K562 (cell line): ENCODE results near the gene TTN. TPM values are rescaled to one million over a fixed set of nuclear protein-coding genes. Genes with fewer than 3 reads are reported as not detected.

Source experiments
- ATAC-seq: fragments of 200-7000 bp; cut with Tn5 transposase; 3 replicates; pipeline ENCODE4 v1.9.1; 2020; ENCODE audit warnings: moderate library complexity
- BruUV-seq: library from RNA; stranded (reverse); fragments of 400-500 nt; replicated peaks from 2 replicates; lab custom pipeline; 2021; lab: Mats Ljungman, UMichigan
- CTCF ChIA-PET: fragments of 300-600 bp; formaldehyde crosslinking; extraction: SDS; loops from one replicate; lab custom pipeline; 2021; ENCODE audit warnings: low intra/inter-chr PET ratio; lab: Yijun Ruan, JAX
- POLR2A ChIA-PET: fragments of 300-600, 350-650 bp; sonication (Branson Sonifier 250); formaldehyde crosslinking; extraction: SDS; loops from one replicate; lab custom pipeline; 2021; ENCODE audit warnings: antibody characterized with exemption, inconsistent platforms; lab: Yijun Ruan, JAX
- DNase-seq, 4 experiments: peaks; one replicate each; pipeline versions ENCODE4 v3.0.0 to v3.0.0-alpha.2; 2011 to 2018; ENCODE audit warnings: low spot score in 3 of 4, mixed read lengths in 3 of 4; ENCODE audit errors: extremely low read depth in 1 of 4
- FAIRE-seq: peaks from 2 replicates; lab custom pipeline; 2011; peaks lifted over from hg19 to GRCh38; lab: Jason Lieb, UNC
- H2AFZ ChIP-seq: 2 replicates; pipeline ENCODE4 v1.6.0; 2011; ENCODE audit warnings: low read depth, low read length, control low read depth, inconsistent platforms
- H3K27ac ChIP-seq: fragments of 200-600 bp; 3 replicates; pipeline ENCODE4 v1.8.0; 2011; ENCODE audit warnings: low read depth, mild to moderate bottlenecking, control low read depth, inconsistent platforms, low read length, moderate library complexity, mixed read lengths; ENCODE audit errors: extremely low read depth
- H3K27me3 ChIP-seq, 2 experiments: fragments of 300-600 bp in 1 of 2; 2 replicates in 1 of 2; 3 replicates in 1 of 2; pipeline versions ENCODE4 v1.6.0 to v1.8.0; 2011; ENCODE audit warnings: inconsistent platforms in 2 of 2, low read length in 2 of 2, mild to moderate bottlenecking in 1 of 2, mixed read lengths in 1 of 2, moderate library complexity in 1 of 2; ENCODE audit not compliant: control insufficient read depth in 2 of 2, insufficient read depth in 2 of 2
- H3K36me3 ChIP-seq: fragments of 300-600 bp; 3 replicates; pipeline ENCODE4 v1.8.0; 2011; ENCODE audit warnings: mild to moderate bottlenecking, low read length, inconsistent platforms; ENCODE audit not compliant: control insufficient read depth, insufficient read depth
- H3K4me1 ChIP-seq, 2 experiments: fragments of 200-600 bp in 1 of 2; replicated peaks in 1 of 2; 2 replicates in 1 of 2; 3 replicates in 1 of 2; pipeline versions ENCODE4 v1.5.1 to v1.8.0; 2011; ENCODE audit warnings: inconsistent platforms in 2 of 2, low read length in 2 of 2, mild to moderate bottlenecking in 1 of 2, mixed read lengths in 1 of 2, moderate library complexity in 1 of 2; ENCODE audit not compliant: control insufficient read depth in 2 of 2, insufficient read depth in 2 of 2
- H3K4me2 ChIP-seq: 2 replicates; pipeline ENCODE4 v1.6.1; 2011; ENCODE audit warnings: low read length, control low read depth, inconsistent platforms, mixed read lengths; ENCODE audit not compliant: insufficient read depth
- H3K4me3 ChIP-seq: fragments of 200-600 bp; sonication (generic), shearing (Covaris generic); 2 replicates; pipeline ENCODE4 v1.5.1; 2016; ENCODE audit warnings: control low read depth, inconsistent platforms
- H3K79me2 ChIP-seq: fragments of 200-600 bp; 3 replicates; pipeline ENCODE4 v1.8.0; 2011; ENCODE audit warnings: low read length, inconsistent platforms; ENCODE audit not compliant: control insufficient read depth, insufficient read depth
- H3K9ac ChIP-seq, 2 experiments: 2 replicates each; pipeline versions ENCODE4 v1.6.0 to v1.6.1; 2011; ENCODE audit warnings: low read depth in 2 of 2, low read length in 2 of 2, control low read depth in 1 of 2, inconsistent platforms in 1 of 2, mild to moderate bottlenecking in 1 of 2, mixed read lengths in 1 of 2; ENCODE audit not compliant: insufficient read depth in 1 of 2
- H3K9me1 ChIP-seq: one replicate; pipeline ENCODE4 v1.6.0; 2011; ENCODE audit warnings: inconsistent platforms, mild to moderate bottlenecking, low read length, moderate library complexity; ENCODE audit not compliant: control insufficient read depth, insufficient read depth
- H3K9me3 ChIP-seq: replicated peaks from 2 replicates; pipeline ENCODE4 v1.5.1; 2011; ENCODE audit warnings: low read depth, low read length, inconsistent platforms; ENCODE audit not compliant: control insufficient read depth, insufficient read depth
- H4K20me1 ChIP-seq: replicated peaks from 2 replicates; pipeline ENCODE4 v1.6.1; 2011; ENCODE audit warnings: low read length, inconsistent platforms, mixed read lengths; ENCODE audit not compliant: control insufficient read depth, insufficient read depth
- E2F4 ChIP-seq: sonication (generic); formaldehyde crosslinking; IDR thresholded peaks from 2 replicates; pipeline ENCODE4 v1.8.0; 2022; ENCODE audit warnings: mild to moderate bottlenecking, low read depth, missing genetic modification reagents
- EP400 ChIP-seq: fragments of 450-650 bp; IDR thresholded peaks from 2 replicates; pipeline ENCODE4 v1.6.1; 2017; ENCODE audit warnings: antibody characterized with exemption, mild to moderate bottlenecking, moderate library complexity
- FOXJ3 ChIP-seq: sonication (generic); formaldehyde crosslinking; IDR thresholded peaks from 2 replicates; pipeline ENCODE4 v1.4.0; 2020; ENCODE audit warnings: mild to moderate bottlenecking, missing genetic modification reagents
- IRF1 ChIP-seq: sonication (generic); formaldehyde crosslinking; IDR thresholded peaks from 2 replicates; pipeline ENCODE4 v1.8.0; 2022; ENCODE audit warnings: missing genetic modification reagents, mild to moderate bottlenecking, borderline replicate concordance
- POLR2B ChIP-seq: fragments of 450-650 bp; IDR thresholded peaks from 2 replicates; pipeline ENCODE4 v1.6.1; 2018; ENCODE audit warnings: low read depth; ENCODE audit not compliant: partially characterized antibody
- RBM22 ChIP-seq: fragments of 200-400 bp; formaldehyde crosslinking; IDR thresholded peaks from 2 replicates; pipeline ENCODE4 v1.6.1; 2018; ENCODE audit warnings: low read length, low read depth; ENCODE audit not compliant: poor library complexity, severe bottlenecking
- SMARCC2 ChIP-seq: fragments of 450-650 bp; IDR thresholded peaks from 2 replicates; pipeline ENCODE4 v1.6.1; 2017; ENCODE audit warnings: antibody characterized with exemption, moderate library complexity, mild to moderate bottlenecking, low read depth
- TAF7 ChIP-seq: fragments of 450-650 bp; IDR thresholded peaks from 2 replicates; pipeline ENCODE4 v1.6.1; 2016; ENCODE audit warnings: missing genetic modification characterization, missing compliant biosample characterization
- ZNF140 ChIP-seq: fragments of 250-450 bp; sonication (Bioruptor Pico); IDR thresholded peaks from 2 replicates; pipeline ENCODE4 v1.8.0; 2021; ENCODE audit warnings: moderate library complexity, mild to moderate bottlenecking, inconsistent platforms
- ZNF175 ChIP-seq: fragments of 200-800 bp; sonication (Bioruptor generic); IDR thresholded peaks from 2 replicates; pipeline ENCODE4 v1.6.1; 2016; ENCODE audit warnings: low read depth, mild to moderate bottlenecking, missing genetic modification characterization, missing compliant biosample characterization
- ZNF408 ChIP-seq: fragments of 250-450 bp; sonication (Bioruptor Pico); IDR thresholded peaks from 2 replicates; pipeline ENCODE4 v1.4.0; 2020; ENCODE audit warnings: low read depth, mild to moderate bottlenecking, moderate library complexity
- WGBS: fragments of 100-300 bp; shearing (Covaris generic); methylation state at CpG from one replicate; pipeline ENCODE4 v1.1.6; 2016; ENCODE audit warnings: low coverage, mixed read lengths; ENCODE audit not compliant: insufficient coverage; ENCODE audit errors: missing lambda C conversion rate; 5-methylcytosine and 5-hydroxymethylcytosine counted together
- in situ Hi-C: fragments of 300-500 bp; cut with MboI; formaldehyde crosslinking; loops from 4 replicates; pipeline ENCODE4 v1.15.0; 2018; ENCODE audit warnings: inconsistent platforms, mixed read lengths
- intact Hi-C: fragments of 100-400 bp; cut with micrococcal nuclease; formaldehyde crosslinking; loops from 2 replicates; pipeline ENCODE4 v1.14.2; 2022
- polyA plus RNA-seq, 8 experiments: library from polyadenylated mRNA; depleted of rRNA in 4 of 8; stranded (reverse) in 5 of 8; unstranded in 3 of 8; fragments of >200 nt; fragmentation: Nextera tagmentation in 2 of 8; fragmentation: Illumina TruSeq in 1 of 8; extraction: Ambion mirVana in 2 of 8; extraction: Trizol in 1 of 8; gene quantifications; 2 replicates each; pipeline versions ENCODE4 v1.2.1 to v1.2.3, GENCODE V29; 2011 to 2014; ENCODE audit warnings: inconsistent platforms in 1 of 8, missing spikeins in 1 of 8
- total RNA-seq, 7 experiments: library from RNA; depleted of rRNA in 6 of 7; stranded (reverse); fragments of >200 nt in 6 of 7; fragmentation: Illumina TruSeq in 2 of 7; extraction: Trizol in 2 of 7; gene quantifications; 2 replicates each; pipeline versions ENCODE4 v1.2.1 to v1.2.3, GENCODE V29; 2011 to 2021; ENCODE audit warnings: low replicate concordance in 1 of 7
- TF ChIP-seq, protein P1 (sequence below): fragments of 250-450 bp; sonication (Bioruptor Pico); IDR thresholded peaks from 2 replicates; pipeline ENCODE4 v1.4.0; 2020; ENCODE audit warnings: mild to moderate bottlenecking
- TF ChIP-seq, protein P2 (sequence below): fragments of 450-650 bp; formaldehyde crosslinking; IDR thresholded peaks from 2 replicates; pipeline ENCODE4 v1.4.0; 2020; ENCODE audit warnings: mild to moderate bottlenecking, moderate library complexity
- TF ChIP-seq, protein P3 (sequence below): fragments of 250-450 bp; sonication (Bioruptor Pico); IDR thresholded peaks from 2 replicates; pipeline ENCODE4 v1.4.0; 2020; ENCODE audit warnings: mild to moderate bottlenecking, moderate library complexity

TTN gene
- total and polyA plus RNA-seq, 9 of the 15 experiments (the other 6 are each of a cell fraction or from before 2014, with no cell fraction given) = under 0.01 to 0.20 (median 0.04) TPM; not detected in 1

GRCh38 chr2:178499640-178500039, 307.6 kb downstream of the TTN start:
- peaks cover 0 to 8% of the 10 kb centered on the region in 2 experiments; a peak in 2 of 5 replicates for H3K4me1 ChIP-seq
- no peak for DNase-seq
- POLR2A ChIA-PET = no interaction called here
- no peak overlapping the region for H3K4me3 ChIP-seq
- FAIRE-seq = no peak
- H2AFZ ChIP-seq = no peak overlapping the region
- intact Hi-C loops (no loop called here), in situ Hi-C loops (no loop called here)
- CTCF ChIA-PET = no interaction called here
- H3K27ac ChIP-seq = no peak overlapping the region
- no peak for ATAC-seq
- 97% methylated on average over 3 of the region's 3 CpGs for WGBS
- peaks cover 80% of the 10 kb centered on the region for H3K36me3 ChIP-seq
- H3K4me2 ChIP-seq = no peak overlapping the region
- H3K27me3 ChIP-seq = no peaks in the 10 kb centered on the region
- no peaks in the 10 kb centered on the region for H4K20me1 ChIP-seq
- TF ChIP-seq EP400 = no peak
- TF ChIP-seq E2F4 = no peak
- TF ChIP-seq POLR2B = no peak
- TF ChIP-seq, protein P1, sequence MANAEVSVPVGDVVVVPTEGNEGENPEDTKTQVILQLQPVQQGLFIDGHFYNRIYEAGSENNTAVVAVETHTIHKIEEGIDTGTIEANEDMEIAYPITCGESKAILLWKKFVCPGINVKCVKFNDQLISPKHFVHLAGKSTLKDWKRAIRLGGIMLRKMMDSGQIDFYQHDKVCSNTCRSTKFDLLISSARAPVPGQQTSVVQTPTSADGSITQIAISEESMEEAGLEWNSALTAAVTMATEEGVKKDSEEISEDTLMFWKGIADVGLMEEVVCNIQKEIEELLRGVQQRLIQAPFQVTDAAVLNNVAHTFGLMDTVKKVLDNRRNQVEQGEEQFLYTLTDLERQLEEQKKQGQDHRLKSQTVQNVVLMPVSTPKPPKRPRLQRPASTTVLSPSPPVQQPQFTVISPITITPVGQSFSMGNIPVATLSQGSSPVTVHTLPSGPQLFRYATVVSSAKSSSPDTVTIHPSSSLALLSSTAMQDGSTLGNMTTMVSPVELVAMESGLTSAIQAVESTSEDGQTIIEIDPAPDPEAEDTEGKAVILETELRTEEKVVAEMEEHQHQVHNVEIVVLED = no peak
- TF ChIP-seq TAF7 (tag) = no peak
- no peak for TF ChIP-seq IRF1
- TF ChIP-seq ZNF140 (CRISPR knock-in tag) = no peak
- TF ChIP-seq ZNF175 (CRISPR knock-in tag) = no peak
- TF ChIP-seq, protein P2, sequence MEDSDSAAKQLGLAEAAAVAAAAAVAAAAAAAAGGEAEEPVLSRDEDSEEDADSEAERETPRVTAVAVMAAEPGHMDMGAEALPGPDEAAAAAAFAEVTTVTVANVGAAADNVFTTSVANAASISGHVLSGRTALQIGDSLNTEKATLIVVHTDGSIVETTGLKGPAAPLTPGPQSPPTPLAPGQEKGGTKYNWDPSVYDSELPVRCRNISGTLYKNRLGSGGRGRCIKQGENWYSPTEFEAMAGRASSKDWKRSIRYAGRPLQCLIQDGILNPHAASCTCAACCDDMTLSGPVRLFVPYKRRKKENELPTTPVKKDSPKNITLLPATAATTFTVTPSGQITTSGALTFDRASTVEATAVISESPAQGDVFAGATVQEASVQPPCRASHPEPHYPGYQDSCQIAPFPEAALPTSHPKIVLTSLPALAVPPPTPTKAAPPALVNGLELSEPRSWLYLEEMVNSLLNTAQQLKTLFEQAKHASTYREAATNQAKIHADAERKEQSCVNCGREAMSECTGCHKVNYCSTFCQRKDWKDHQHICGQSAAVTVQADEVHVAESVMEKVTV (CRISPR knock-in tag) = no peak
- TF ChIP-seq, protein P3, sequence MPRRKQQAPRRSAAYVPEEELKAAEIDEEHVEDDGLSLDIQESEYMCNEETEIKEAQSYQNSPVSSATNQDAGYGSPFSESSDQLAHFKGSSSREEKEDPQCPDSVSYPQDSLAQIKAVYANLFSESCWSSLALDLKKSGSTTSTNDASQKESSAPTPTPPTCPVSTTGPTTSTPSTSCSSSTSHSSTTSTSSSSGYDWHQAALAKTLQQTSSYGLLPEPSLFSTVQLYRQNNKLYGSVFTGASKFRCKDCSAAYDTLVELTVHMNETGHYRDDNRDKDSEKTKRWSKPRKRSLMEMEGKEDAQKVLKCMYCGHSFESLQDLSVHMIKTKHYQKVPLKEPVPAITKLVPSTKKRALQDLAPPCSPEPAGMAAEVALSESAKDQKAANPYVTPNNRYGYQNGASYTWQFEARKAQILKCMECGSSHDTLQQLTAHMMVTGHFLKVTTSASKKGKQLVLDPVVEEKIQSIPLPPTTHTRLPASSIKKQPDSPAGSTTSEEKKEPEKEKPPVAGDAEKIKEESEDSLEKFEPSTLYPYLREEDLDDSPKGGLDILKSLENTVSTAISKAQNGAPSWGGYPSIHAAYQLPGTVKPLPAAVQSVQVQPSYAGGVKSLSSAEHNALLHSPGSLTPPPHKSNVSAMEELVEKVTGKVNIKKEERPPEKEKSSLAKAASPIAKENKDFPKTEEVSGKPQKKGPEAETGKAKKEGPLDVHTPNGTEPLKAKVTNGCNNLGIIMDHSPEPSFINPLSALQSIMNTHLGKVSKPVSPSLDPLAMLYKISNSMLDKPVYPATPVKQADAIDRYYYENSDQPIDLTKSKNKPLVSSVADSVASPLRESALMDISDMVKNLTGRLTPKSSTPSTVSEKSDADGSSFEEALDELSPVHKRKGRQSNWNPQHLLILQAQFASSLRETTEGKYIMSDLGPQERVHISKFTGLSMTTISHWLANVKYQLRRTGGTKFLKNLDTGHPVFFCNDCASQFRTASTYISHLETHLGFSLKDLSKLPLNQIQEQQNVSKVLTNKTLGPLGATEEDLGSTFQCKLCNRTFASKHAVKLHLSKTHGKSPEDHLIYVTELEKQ (CRISPR knock-in tag) = no peak
- TF ChIP-seq SMARCC2 = no peak
- TF ChIP-seq FOXJ3 (CRISPR knock-in tag) = no peak
- TF ChIP-seq RBM22 = no peak
- TF ChIP-seq ZNF408 (CRISPR knock-in tag) = no peak
- H3K9me3 ChIP-seq = no peaks in the 10 kb centered on the region
- BruUV-seq = no TSS peak
- H3K79me2 ChIP-seq = no peaks in the 10 kb centered on the region
- H3K9ac ChIP-seq = no peak overlapping the region
- H3K9me1 ChIP-seq = no peaks in the 10 kb centered on the region
